CD14-positive monocyte (primary cell): Measurements from ENCODE around the gene CNN1. TPM values are rescaled to one million over a fixed set of nuclear protein-coding genes. Genes with fewer than 3 reads are reported as not detected.
"Not testable (repeated sequence)": the region's sequence is repeated elsewhere in the genome, so short reads cannot be mapped to it uniquely, and the experiment has no call there.

Source experiments
- DNase-seq, 3 donors: peaks; one replicate each; pipeline ENCODE4 v3.0.0-alpha.2; 2011 to 2022
- H2AFZ ChIP-seq: 2 replicates; pipeline ENCODE4 v1.6.0; 2012; ENCODE audit warnings: mild to moderate bottlenecking, low read depth, low read length, inconsistent platforms; ENCODE audit not compliant: insufficient read depth, poor library complexity, severe bottlenecking
- H3K27ac ChIP-seq, 2 donors: 1 replicate in 1 of 2; 2 replicates in 1 of 2; pipeline ENCODE4 v1.5.1; 2012 to 2013; ENCODE audit warnings: low read length in 2 of 2, control low read depth in 1 of 2, inconsistent platforms in 1 of 2, low read depth in 1 of 2, mild to moderate bottlenecking in 1 of 2
- H3K27me3 ChIP-seq, 2 donors: one replicate each; pipeline versions ENCODE4 v1.6.0 to v1.6.1; 2011 to 2013; ENCODE audit warnings: low read length in 2 of 2; ENCODE audit not compliant: control insufficient read depth in 2 of 2, insufficient read depth in 2 of 2
- H3K36me3 ChIP-seq, 2 donors: replicated peaks in 1 of 2; 1 replicate in 1 of 2; 2 replicates in 1 of 2; pipeline versions ENCODE4 v1.5.1 to v1.6.1; 2012 to 2013; ENCODE audit warnings: low read length in 2 of 2, control low read depth in 1 of 2, inconsistent platforms in 1 of 2, mild to moderate bottlenecking in 1 of 2; ENCODE audit not compliant: insufficient read depth in 2 of 2, control insufficient read depth in 1 of 2
- H3K4me1 ChIP-seq, 2 donors: 1 replicate in 1 of 2; 2 replicates in 1 of 2; pipeline versions ENCODE4 v1.5.1 to v1.6.1; 2012 to 2013; ENCODE audit warnings: low read length in 2 of 2, control low read depth in 1 of 2, inconsistent platforms in 1 of 2, mild to moderate bottlenecking in 1 of 2, moderate library complexity in 1 of 2; ENCODE audit not compliant: insufficient read depth in 2 of 2, control insufficient read depth in 1 of 2
- H3K4me2 ChIP-seq: replicated peaks from 2 replicates; pipeline ENCODE3; 2012; ENCODE audit warnings: low read length, moderate library complexity, mild to moderate bottlenecking; ENCODE audit not compliant: poor library complexity, severe bottlenecking; ENCODE audit errors: extremely low read depth
- H3K4me3 ChIP-seq, 3 experiments: fragments of 200-600 bp in 1 of 3; sonication (generic) in 1 of 3; replicated peaks in 1 of 3; 1 replicate in 2 of 3; 2 replicates in 1 of 3; pipeline ENCODE4 v1.5.1; 2011 to 2013; ENCODE audit warnings: low read length in 3 of 3, mild to moderate bottlenecking in 3 of 3, control low read depth in 2 of 3, low read depth in 2 of 3, inconsistent platforms in 1 of 3, moderate library complexity in 1 of 3
- H3K79me2 ChIP-seq: 2 replicates; pipeline ENCODE4 v1.6.0; 2012; ENCODE audit warnings: mild to moderate bottlenecking, control low read depth, inconsistent platforms, low read length, moderate library complexity; ENCODE audit not compliant: insufficient read depth
- H3K9ac ChIP-seq: 2 replicates; pipeline ENCODE4 v1.6.0; 2017; ENCODE audit warnings: low read length, mild to moderate bottlenecking; ENCODE audit not compliant: insufficient read depth, poor library complexity, severe bottlenecking
- H3K9me3 ChIP-seq, 2 donors: replicated peaks in 1 of 2; 1 replicate in 1 of 2; 2 replicates in 1 of 2; pipeline versions ENCODE4 v1.5.1 to v1.6.1; 2012 to 2013; ENCODE audit warnings: low read length in 2 of 2, control low read depth in 1 of 2; ENCODE audit not compliant: control insufficient read depth in 1 of 2, insufficient read depth in 1 of 2
- H4K20me1 ChIP-seq: 2 replicates; pipeline ENCODE4 v1.6.0; 2012; ENCODE audit warnings: mild to moderate bottlenecking, low read length, control low read depth, moderate library complexity; ENCODE audit not compliant: insufficient read depth
- H3K27ac Mint-ChIP-seq, 7 donors: one replicate each; pipeline ENCODE4 v1.8.0; 2020; ENCODE audit warnings: mild to moderate bottlenecking in 7 of 7, mixed read lengths in 7 of 7, moderate library complexity in 6 of 7, inconsistent platforms in 2 of 7
- H3K27me3 Mint-ChIP-seq, 3 donors: one replicate each; pipeline ENCODE4 v1.8.0; 2021 to 2022; ENCODE audit warnings: low read depth in 3 of 3, mild to moderate bottlenecking in 3 of 3, mixed read lengths in 3 of 3, moderate library complexity in 3 of 3, inconsistent platforms in 1 of 3
- H3K36me3 Mint-ChIP-seq, 2 donors: one replicate each; pipeline ENCODE4 v1.8.0; 2020; ENCODE audit warnings: mixed read lengths in 2 of 2, inconsistent platforms in 1 of 2, mild to moderate bottlenecking in 1 of 2
- H3K4me1 Mint-ChIP-seq: one replicate; pipeline ENCODE4 v1.8.0; 2020; ENCODE audit warnings: mild to moderate bottlenecking, mixed read lengths
- H3K4me3 Mint-ChIP-seq, 2 donors: one replicate each; pipeline ENCODE4 v1.8.0; 2020; ENCODE audit warnings: mild to moderate bottlenecking in 2 of 2, mixed read lengths in 2 of 2, moderate library complexity in 1 of 2
- H3K9me3 Mint-ChIP-seq, 7 donors: one replicate each; pipeline ENCODE4 v1.8.0; 2020 to 2022; ENCODE audit warnings: mixed read lengths in 7 of 7, mild to moderate bottlenecking in 6 of 7, moderate library complexity in 6 of 7, inconsistent platforms in 2 of 7
- CTCF ChIP-seq: fragments of 200-600 bp; IDR thresholded peaks from one replicate; pipeline ENCODE4 v1.8.0; 2022; ENCODE audit warnings: antibody characterized with exemption, mild to moderate bottlenecking
- WGBS: methylation state at CpG from one replicate; pipeline ENCODE4 v1.1.5; 2013; ENCODE audit warnings: missing lambda C conversion rate; ENCODE audit not compliant: insufficient coverage; 5-methylcytosine and 5-hydroxymethylcytosine counted together
- intact Hi-C, 2 donors: fragments of 100-400 bp; cut with micrococcal nuclease; formaldehyde crosslinking; loops; one replicate each; pipeline versions ENCODE4 v1.15.0 to v1.15.1; 2023
- polyA plus RNA-seq, 3 donors: library from polyadenylated mRNA; depleted of rRNA in 1 of 3; unstranded in 2 of 3; stranded (reverse) in 1 of 3; fragments of 300-500 nt in 2 of 3; fragments of >200 nt in 1 of 3; fragmentation: Illumina TruSeq in 2 of 3; gene quantifications; 1 replicate in 2 of 3; 2 replicates in 1 of 3; pipeline ENCODE4 v1.2.3, GENCODE V29; 2012 to 2021

Gene CNN1
- polyA plus RNA-seq, 3 donors, result not detected

- not testable (repeated sequence) for H4K20me1 ChIP-seq, H3K27ac ChIP-seq, H3K27me3 ChIP-seq, H3K9me3 ChIP-seq, H3K9me3 Mint-ChIP-seq, H3K27me3 Mint-ChIP-seq, H3K4me3 Mint-ChIP-seq, H3K9ac ChIP-seq, H3K4me3 ChIP-seq, H3K79me2 ChIP-seq, H3K4me2 ChIP-seq, H3K36me3 Mint-ChIP-seq, H3K36me3 ChIP-seq, H2AFZ ChIP-seq
- peak in 2 of 3 donors; percentile 37 to 53 for DNase-seq
- H3K27ac Mint-ChIP-seq, result peak overlapping the region in 5 of 7 donors; percentile 3 to 77 (median 45)
- peaks cover 63% of the 10 kb centered on the region for H3K4me1 Mint-ChIP-seq
- H3K4me1 ChIP-seq, result peaks cover 32 to 52% of the 10 kb centered on the region in 2 donors
- WGBS, result 100% methylated on average over 1 of the region's 5 CpGs
- intact Hi-C loops, result loop anchor here in 1 of 2 donors (10.0 kb wide), 3 partner anchors 241 to 1141 kb away; partner anchors contain the start of genes PDE4A and TSPAN16
These were observed 27.0 kb downstream of the CNN1 start for GRCh38 chr19:11565649-11565980.

DNA sequence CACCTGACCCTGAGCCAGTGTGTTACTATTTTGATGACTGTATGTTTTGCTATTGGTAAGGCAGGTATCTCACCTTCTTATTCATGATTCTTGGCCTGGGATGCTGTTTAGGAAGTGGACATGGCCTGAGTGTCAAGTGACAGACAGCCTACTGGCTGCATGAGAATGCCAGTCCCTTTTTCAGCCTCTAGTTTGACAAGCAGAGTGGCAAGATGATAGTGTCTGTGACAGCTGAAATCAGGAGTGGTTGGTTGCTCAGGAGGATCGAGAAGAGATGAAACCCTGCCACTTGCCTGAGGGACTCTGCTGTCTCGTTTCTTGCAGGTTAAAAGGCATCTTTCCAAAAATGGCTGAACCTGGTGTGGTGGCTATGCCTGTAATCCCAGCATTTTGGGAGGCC, 27.5 kb downstream of the CNN1 start:
- WGBS, result 100% methylated on average over 2 of the region's 2 CpGs
- peaks cover 60% of the 10 kb centered on the region for H3K4me1 Mint-ChIP-seq

More for the DNA sequence above, 27.5 kb downstream of the CNN1 start:
- Histone ChIP-seq H3K27ac (no peak overlapping the region), H3K4me3 (no peak overlapping the region), H3K79me2 (no peaks in the 10 kb centered on the region), H2AFZ (no peak overlapping the region), H3K36me3 (no peaks in the 10 kb centered on the region), H3K27me3 (no peaks in the 10 kb centered on the region), H3K9me3 (no peaks in the 10 kb centered on the region), H3K4me1 (peaks cover 27 to 49% of the 10 kb centered on the region in 2 donors), H4K20me1 (no peaks in the 10 kb centered on the region), H3K4me2 (no peak overlapping the region), H3K9ac (no peak overlapping the region)
- Mint-ChIP-seq H3K27me3 (peaks cover 0 to 2% (median 0%) of the 10 kb centered on the region in 3 donors), H3K4me3 (peak overlapping the region in 1 of 2 donors; percentile 17), H3K27ac (peak overlapping the region in 6 of 7 donors; percentile 41 to 85 (median 70)), H3K36me3 (peaks cover 0 to 2% of the 10 kb centered on the region in 2 donors), H3K9me3 (no peaks in the 10 kb centered on the region)
- DNase-seq, result peak in 1 of 3 donors; percentile 25
- intact Hi-C loops, result loop anchor here in 1 of 2 donors (10.0 kb wide), 3 partner anchors 241 to 1141 kb away; partner anchors contain the start of genes PDE4A and TSPAN16
- no peak for TF ChIP-seq CTCF
